GM18508 (cell line): ENCODE results near the gene MYLK2.

Experiments used
- ATAC-seq: cut with Tn5 transposase; IDR thresholded peaks from one replicate; pipeline ENCODE4 v1.9.1; 2021; ENCODE audit warnings: moderate number of reproducible peaks; ENCODE audit not compliant: insufficient read depth, unreplicated experiment

Gene MYLK2

GRCh38 chr20:31819083-31819784 is at the start of gene MYLK2:
TSS of gene MYLK2 (plus strand) at chr20:31819356. CDS start at chr20:31819581, 225 bp downstream.
- no peak for ATAC-seq

GRCh38 chr20:31769681-31770080 is 49.5 kb upstream of the MYLK2 start:
- no peak for ATAC-seq

GRCh38 chr20:31770243-31770642 is 48.9 kb upstream of the MYLK2 start:
- no peak for ATAC-seq

GRCh38 chr20:31774408-31774807 is 44.7 kb upstream of the MYLK2 start:
- no peak for ATAC-seq

GRCh38 chr20:31780839-31781238 is 38.3 kb upstream of the MYLK2 start:
- no peak for ATAC-seq

- no peak for ATAC-seq
Observed at GRCh38 chr20:31781945-31782344, 37.2 kb upstream of the MYLK2 start.

GRCh38 chr20:31784354-31785044 is 34.7 kb upstream of the MYLK2 start:
- ATAC-seq, result no peak

- ATAC-seq, result no peak
Observed at GRCh38 chr20:31785089-31785488, 34.1 kb upstream of the MYLK2 start.

GRCh38 chr20:31788578-31788977 is 30.6 kb upstream of the MYLK2 start:
- no peak for ATAC-seq

GRCh38 chr20:31790401-31790800 is 28.8 kb upstream of the MYLK2 start:
- no peak for ATAC-seq

GRCh38 chr20:31797364-31797763 is 21.8 kb upstream of the MYLK2 start:
- ATAC-seq, result no peak

GRCh38 chr20:31801508-31801907 is 17.6 kb upstream of the MYLK2 start:
- no peak for ATAC-seq

GRCh38 chr20:31803552-31804291 is 15.4 kb upstream of the MYLK2 start:
- no peak for ATAC-seq

- ATAC-seq, result no peak
Observed at GRCh38 chr20:31806564-31807355, 12.4 kb upstream of the MYLK2 start.

GRCh38 chr20:31808481-31808880 is 10.7 kb upstream of the MYLK2 start:
- no peak for ATAC-seq

- no peak for ATAC-seq
Observed at GRCh38 chr20:31809661-31810060, 9.5 kb upstream of the MYLK2 start.

GRCh38 chr20:31811198-31811597 is 8.0 kb upstream of the MYLK2 start:
- ATAC-seq, result no peak

GRCh38 chr20:31811796-31812728 is 7.1 kb upstream of the MYLK2 start:
- no peak for ATAC-seq

GRCh38 chr20:31813611-31814010 is 5.5 kb upstream of the MYLK2 start:
- no peak for ATAC-seq
